Measurements from ENCODE around the gene ATP1A1. TPM values are rescaled to one million over a fixed set of nuclear protein-coding genes. Genes with fewer than 3 reads are reported as not detected.

ATP1A1 gene
- total RNA-seq, 1 experiment from 2014 or later: 181 TPM

GRCh38 chr1:116404699-116405098, 31.7 kb downstream of the ATP1A1 start:
- ChIA-PET POLR2A (ENCODE audit: unreplicated experiment) (no interaction called here), CTCF (no interaction called here)
- H3K27me3 ChIP-seq (ENCODE audit: low read length): no peaks in the 10 kb centered on the region
- H2AFZ ChIP-seq (ENCODE audit: low read length): no peak overlapping the region
- DNase-seq (peak; percentile 62), ATAC-seq (no peak)
- no peak overlapping the region for H3K9ac ChIP-seq (ENCODE audit: low read length)
- peaks cover 15% of the 10 kb centered on the region; the same call in 1 of the 2 replicates for H3K4me1 ChIP-seq (ENCODE audit: insufficient read depth, low read length)
- no peak overlapping the region for H3K27ac ChIP-seq (ENCODE audit: low read length)
- no TSS peak for BruUV-seq (replicated peaks)
- no peak overlapping the region for H3K4me2 ChIP-seq (ENCODE audit: low read length)
- TF ChIP-seq CTCF (conservative IDR thresholded peaks at IDR 0.05; ENCODE audit: low read depth, low read length): no peak
- no peak for TF ChIP-seq EZH2 (IDR thresholded peaks at IDR 0.05; ENCODE audit: low read length, unreplicated experiment)
- TF ChIP-seq EZH2phosphoT487 (IDR thresholded peaks at IDR 0.05; ENCODE audit: borderline replicate concordance, low read length): no peak
- H3K36me3 ChIP-seq (ENCODE audit: low read depth, low read length): peaks cover 60% of the 10 kb centered on the region
- intact Hi-C loops (cut with micrococcal nuclease): loop anchor here (10.0 kb wide), 1 partner anchor 80 kb away; no protein-coding TSS in a partner anchor
- no peaks in the 10 kb centered on the region for H3K9me2 ChIP-seq (replicated peaks; ENCODE audit: low read length)
- H3F3A ChIP-seq (ENCODE audit: low read length, unreplicated experiment): no peaks in the 10 kb centered on the region
- no peaks in the 10 kb centered on the region for H3K79me2 ChIP-seq (ENCODE audit: low read length)
- H3K9me3 ChIP-seq (ENCODE audit: low read length): no peaks in the 10 kb centered on the region
- no peaks in the 10 kb centered on the region for H4K20me1 ChIP-seq (ENCODE audit: low read length)
- no peak overlapping the region for H3K4me3 ChIP-seq (ENCODE audit: low read length)

GRCh38 chr1:116405241-116406135, 32.4 kb downstream of the ATP1A1 start:
- intact Hi-C loops (cut with micrococcal nuclease): loop anchor here (10.0 kb wide), 1 partner anchor 79 kb away; no protein-coding TSS in a partner anchor
- BruUV-seq (replicated peaks): no TSS peak
- no peak overlapping the region for H3K4me3 ChIP-seq (ENCODE audit: low read length)
- no peak overlapping the region for H3K4me2 ChIP-seq (ENCODE audit: low read length)
- H4K20me1 ChIP-seq (ENCODE audit: low read length): no peaks in the 10 kb centered on the region
- no peaks in the 10 kb centered on the region for H3K79me2 ChIP-seq (ENCODE audit: low read length)
- DNase-seq (no peak), ATAC-seq (no peak)
- H3K9me2 ChIP-seq (replicated peaks; ENCODE audit: low read length): no peaks in the 10 kb centered on the region
- H3K9me3 ChIP-seq (ENCODE audit: low read length): no peaks in the 10 kb centered on the region
- ChIA-PET CTCF (no interaction called here), POLR2A (ENCODE audit: unreplicated experiment) (no interaction called here)
- H3K4me1 ChIP-seq (ENCODE audit: insufficient read depth, low read length): peaks cover 15% of the 10 kb centered on the region; the same call in 1 of the 2 replicates
- H2AFZ ChIP-seq (ENCODE audit: low read length): no peak overlapping the region
- TF ChIP-seq CTCF (conservative IDR thresholded peaks at IDR 0.05; ENCODE audit: low read depth, low read length) (no peak), EZH2 (IDR thresholded peaks at IDR 0.05; ENCODE audit: low read length, unreplicated experiment) (no peak), EZH2phosphoT487 (IDR thresholded peaks at IDR 0.05; ENCODE audit: borderline replicate concordance, low read length) (no peak)
- peaks cover 52% of the 10 kb centered on the region for H3K36me3 ChIP-seq (ENCODE audit: low read depth, low read length)
- H3K27me3 ChIP-seq (ENCODE audit: low read length): no peaks in the 10 kb centered on the region
- H3F3A ChIP-seq (ENCODE audit: low read length, unreplicated experiment): no peaks in the 10 kb centered on the region
- H3K9ac ChIP-seq (ENCODE audit: low read length): no peak overlapping the region
- H3K27ac ChIP-seq (ENCODE audit: low read length): no peak overlapping the region

GRCh38 chr1:116407033-116407432, 34.0 kb downstream of the ATP1A1 start:
- Histone ChIP-seq H3K4me1 (ENCODE audit: insufficient read depth, low read length) (peaks cover 15% of the 10 kb centered on the region; the same call in 1 of the 2 replicates), H3K27me3 (ENCODE audit: low read length) (no peaks in the 10 kb centered on the region), H2AFZ (ENCODE audit: low read length) (no peak overlapping the region), H3K9ac (ENCODE audit: low read length) (no peak overlapping the region), H3K4me2 (ENCODE audit: low read length) (no peak overlapping the region), H3K36me3 (ENCODE audit: low read depth, low read length) (peaks cover 37% of the 10 kb centered on the region), H3K27ac (ENCODE audit: low read length) (no peak overlapping the region), H3F3A (ENCODE audit: low read length, unreplicated experiment) (no peaks in the 10 kb centered on the region), H3K79me2 (ENCODE audit: low read length) (no peaks in the 10 kb centered on the region), H3K9me3 (ENCODE audit: low read length) (no peaks in the 10 kb centered on the region), H4K20me1 (ENCODE audit: low read length) (no peaks in the 10 kb centered on the region), H3K9me2 (replicated peaks; ENCODE audit: low read length) (no peaks in the 10 kb centered on the region), H3K4me3 (ENCODE audit: low read length) (no peak overlapping the region)
- intact Hi-C loops (cut with micrococcal nuclease): loop anchor here (10.0 kb wide), 1 partner anchor 78 kb away; no protein-coding TSS in a partner anchor
- ATAC-seq (no peak), DNase-seq (no peak)
- POLR2A ChIA-PET (ENCODE audit: unreplicated experiment): no interaction called here
- BruUV-seq (replicated peaks): no TSS peak
- CTCF ChIA-PET: no interaction called here
- no peak for TF ChIP-seq EZH2phosphoT487 (IDR thresholded peaks at IDR 0.05; ENCODE audit: borderline replicate concordance, low read length)
- TF ChIP-seq EZH2 (IDR thresholded peaks at IDR 0.05; ENCODE audit: low read length, unreplicated experiment): no peak
- no peak for TF ChIP-seq CTCF (conservative IDR thresholded peaks at IDR 0.05; ENCODE audit: low read depth, low read length)

Measured in PC-3 (cell line).